ENCODE data around the gene CDK6.

CDK6 gene

GRCh38 chr7:92563345-92563744 lies 273.0 kb downstream of the CDK6 start:
- no peak for DNase-seq

GRCh38 chr7:92560602-92561001 lies 275.8 kb downstream of the CDK6 start:
- DNase-seq = no peak

- DNase-seq = no peak
Measured at GRCh38 chr7:92557808-92558362, 278.5 kb downstream of the CDK6 start.

- no peak for DNase-seq
Measured at GRCh38 chr7:92557249-92557648, 279.1 kb downstream of the CDK6 start.
